Daoy (cell line): ENCODE measurements around the gene SSRP1. TPM values are rescaled to one million over a fixed set of nuclear protein-coding genes. Genes with fewer than 3 reads are reported as not detected.

Source experiments
- DNase-seq: peaks from one replicate; pipeline ENCODE4 v3.0.0-alpha.2; 2015; ENCODE audit warnings: low read depth
- total RNA-seq: library from RNA; depleted of rRNA; stranded (reverse); fragments of >200 nt; shearing (Covaris generic); gene quantifications from 2 replicates; pipeline ENCODE4 v1.2.3, GENCODE V29; 2014

SSRP1 gene
- total RNA-seq, 1 experiment from 2014 or later: 241 TPM

GRCh38 chr11:57314221-57314973 lies 21.3 kb downstream of the SSRP1 start:
- DNase-seq: no peak

DNA sequence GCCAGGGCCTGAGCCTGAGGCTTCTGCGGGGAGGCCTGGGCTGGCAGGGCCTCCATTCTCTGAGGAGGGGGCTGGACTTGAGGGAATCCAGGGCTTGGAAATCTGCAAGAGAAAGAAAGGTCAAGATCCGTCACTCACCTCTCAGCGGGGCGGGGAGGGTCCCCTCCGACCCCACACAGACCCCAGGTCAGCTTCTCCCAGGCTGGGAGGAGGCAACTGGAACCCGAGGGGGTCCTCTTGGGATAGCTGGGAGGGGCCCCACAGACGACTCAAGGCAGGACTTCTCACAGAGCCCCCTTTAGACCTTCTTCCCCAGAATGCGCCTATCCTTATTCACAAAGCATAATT lies 21.9 kb downstream of the SSRP1 start:
- DNase-seq: no peak

- DNase-seq: no peak
Measured at GRCh38 chr11:57313071-57313787, 22.5 kb downstream of the SSRP1 start.

- DNase-seq: no peak
Measured at GRCh38 chr11:57312511-57313021, 23.1 kb downstream of the SSRP1 start.

GRCh38 chr11:57311109-57311936 lies 24.4 kb downstream of the SSRP1 start:
- peak; percentile 98 for DNase-seq

- no peak for DNase-seq
Measured at GRCh38 chr11:57310630-57311086, 25.0 kb downstream of the SSRP1 start.

GRCh38 chr11:57310091-57310490 lies 25.6 kb downstream of the SSRP1 start:
- DNase-seq: no peak

- no peak for DNase-seq
Measured at GRCh38 chr11:57309106-57310059, 26.3 kb downstream of the SSRP1 start.

DNA sequence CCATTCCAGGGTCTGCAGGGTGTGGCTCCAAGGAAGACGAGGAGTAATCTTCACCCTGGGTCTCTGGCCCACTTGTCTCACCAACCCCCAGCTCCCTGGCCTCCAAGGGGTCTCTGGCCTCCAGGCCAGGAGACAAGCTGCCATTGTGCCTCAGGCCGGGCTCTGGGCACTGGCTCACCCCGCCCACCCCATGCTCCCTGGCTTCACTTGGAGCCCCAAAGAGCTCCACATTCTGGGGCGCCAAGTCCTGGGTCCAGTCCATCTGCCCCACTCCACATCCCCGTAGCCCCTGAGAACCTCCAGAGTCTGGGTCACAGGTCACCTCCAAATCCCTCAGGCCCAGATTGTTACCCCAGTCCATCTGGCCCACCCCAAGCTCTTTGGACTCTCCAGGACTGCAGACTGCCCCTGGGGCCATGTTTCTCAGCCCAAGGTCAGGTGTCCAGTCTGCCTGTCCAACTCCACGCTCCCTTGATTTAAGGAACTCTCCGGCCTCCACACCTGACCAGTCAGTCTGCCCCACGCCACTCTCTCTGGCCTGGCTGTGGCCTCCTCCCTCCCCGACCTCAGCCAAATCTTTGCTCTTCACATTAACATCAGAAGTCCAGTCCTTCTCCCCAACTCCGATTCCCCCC lies 27.1 kb downstream of the SSRP1 start:
- no peak for DNase-seq

DNA sequence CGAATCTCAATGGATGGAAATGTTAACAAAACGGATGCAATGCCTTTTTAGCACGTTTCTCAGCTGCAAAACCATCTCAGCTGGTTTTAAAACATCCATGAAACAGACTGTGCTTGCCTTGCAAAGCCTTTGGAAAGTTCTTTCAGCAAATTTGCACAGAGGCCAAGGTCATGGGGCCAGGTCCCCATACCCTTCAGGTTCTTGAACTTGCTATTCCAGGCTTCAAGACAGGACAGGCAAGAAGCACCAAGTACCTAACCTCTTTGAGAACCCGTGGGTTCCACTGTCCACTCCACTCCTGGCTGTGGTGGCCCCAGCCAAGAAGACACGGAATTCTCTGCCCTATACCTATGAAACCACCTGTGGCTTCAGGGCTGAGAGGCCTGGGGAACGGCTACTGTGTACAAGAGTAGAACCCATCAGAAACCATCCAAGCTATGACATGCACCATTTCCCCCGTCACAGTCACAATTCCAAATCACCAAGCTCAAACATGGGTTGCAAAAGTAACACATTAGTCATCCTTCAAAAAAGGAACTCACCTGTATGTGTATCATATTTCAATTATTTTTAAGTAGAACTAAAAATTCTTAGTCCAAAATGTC lies 27.9 kb downstream of the SSRP1 start:
- no peak for DNase-seq

GRCh38 chr11:57306940-57307565 lies 28.6 kb downstream of the SSRP1 start:
- no peak for DNase-seq

GRCh38 chr11:57306161-57306876 lies 29.4 kb downstream of the SSRP1 start:
- DNase-seq: no peak

GRCh38 chr11:57305523-57305922 lies 30.2 kb downstream of the SSRP1 start:
- DNase-seq: no peak

GRCh38 chr11:57303990-57304579 lies 31.6 kb downstream of the SSRP1 start:
- peak; percentile 75 for DNase-seq

- DNase-seq: no peak
Measured at GRCh38 chr11:57303280-57303989, 32.3 kb downstream of the SSRP1 start.

- DNase-seq: no peak
Measured at GRCh38 chr11:57302489-57302888, 33.2 kb downstream of the SSRP1 start.

- no peak for DNase-seq
Measured at GRCh38 chr11:57301711-57302423, 33.8 kb downstream of the SSRP1 start.
